ENCODE data around the gene SRD5A3.

- TF ChIP-seq CTCF (IDR thresholded peaks at IDR 0.05 in 2 of 3, conservative IDR thresholded peaks at IDR 0.05 in 1 of 3; ENCODE audit: control insufficient read depth in 2 of 3, extremely low read depth in 1 of 3, insufficient read depth in 1 of 3, low read depth in 3 of 3, low read length in 3 of 3) (peak; percentile 57 to 79 (median 72)), SIX5 (IDR thresholded peaks at IDR 0.05; ENCODE audit: low read depth, low read length, severe bottlenecking) (no peak), POLR2A (IDR thresholded peaks at IDR 0.05; ENCODE audit: low read depth, low read length) (no peak), ZBTB33 (IDR thresholded peaks at IDR 0.05) (no peak), ZBED1 (IDR thresholded peaks at IDR 0.05; ENCODE audit: borderline replicate concordance) (no peak), ESRRA (IDR thresholded peaks at IDR 0.05; ENCODE audit: low read length) (no peak), SRF (IDR thresholded peaks at IDR 0.05; ENCODE audit: low read depth in 2 of 2, low read length in 2 of 2) (no peak), BRCA1 (IDR thresholded peaks at IDR 0.05; ENCODE audit: low read depth, low read length) (no peak), IRF4 (IDR thresholded peaks at IDR 0.05; ENCODE audit: low read depth, low read length) (no peak), REST (IDR thresholded peaks at IDR 0.05; ENCODE audit: low read depth, low read length) (no peak)
Measured at GRCh38 chr4:55409468-55410171, 63.6 kb downstream of the SRD5A3 start.

Data from GM12878 (cell line).